Astrocyte (in vitro differentiated cells and primary cell): ENCODE measurements around the gene LMTK2. TPM values are rescaled to one million over a fixed set of nuclear protein-coding genes. Genes with fewer than 3 reads are reported as not detected.

Source experiments
- DNase-seq: peaks from one replicate; pipeline ENCODE4 v3.0.0-alpha.2; 2010; ENCODE audit warnings: low read depth
- FAIRE-seq: peaks from 2 replicates; lab custom pipeline; 2011; peaks lifted over from hg19 to GRCh38; lab: Jason Lieb, UNC
- H2AFZ ChIP-seq: 2 replicates; pipeline ENCODE4 v1.6.0; 2012; ENCODE audit warnings: low read depth, low read length, inconsistent platforms
- H3K27ac ChIP-seq: 2 replicates; pipeline ENCODE4 v1.5.1; 2011; ENCODE audit warnings: low read depth, low read length, inconsistent platforms
- H3K27me3 ChIP-seq: 2 replicates; pipeline ENCODE4 v1.6.0; 2011; ENCODE audit warnings: low read length, inconsistent platforms; ENCODE audit not compliant: insufficient read depth
- H3K36me3 ChIP-seq: 2 replicates; pipeline ENCODE4 v1.5.1; 2011; ENCODE audit warnings: low read length, inconsistent platforms; ENCODE audit not compliant: insufficient read depth
- H3K4me1 ChIP-seq: 2 replicates; pipeline ENCODE4 v1.5.1; 2011; ENCODE audit warnings: low read length, inconsistent platforms; ENCODE audit not compliant: insufficient read depth
- H3K4me2 ChIP-seq: 2 replicates; pipeline ENCODE4 v1.6.0; 2012; ENCODE audit warnings: low read length, inconsistent platforms
- H3K4me3 ChIP-seq: 2 replicates; pipeline ENCODE4 v1.5.1; 2011; ENCODE audit warnings: low read depth, mild to moderate bottlenecking, low read length, inconsistent platforms; ENCODE audit not compliant: insufficient read depth
- H3K79me2 ChIP-seq: 2 replicates; pipeline ENCODE4 v1.6.0; 2012; ENCODE audit warnings: mild to moderate bottlenecking, low read length, inconsistent platforms; ENCODE audit not compliant: insufficient read depth
- H3K9ac ChIP-seq: 2 replicates; pipeline ENCODE4 v1.6.0; 2012; ENCODE audit warnings: mild to moderate bottlenecking, low read length, inconsistent platforms
- H3K9me3 ChIP-seq: 2 replicates; pipeline ENCODE4 v1.5.1; 2012; ENCODE audit warnings: low read depth, mild to moderate bottlenecking, low read length, inconsistent platforms; ENCODE audit not compliant: insufficient read depth
- H4K20me1 ChIP-seq: 2 replicates; pipeline ENCODE4 v1.6.0; 2012; ENCODE audit warnings: low read length, inconsistent platforms; ENCODE audit not compliant: insufficient read depth
- H3K27ac Mint-ChIP-seq: one replicate; pipeline ENCODE4 v1.8.0; 2021; ENCODE audit warnings: mild to moderate bottlenecking, mixed read lengths; ENCODE audit not compliant: unreplicated experiment
- H3K27me3 Mint-ChIP-seq: one replicate; pipeline ENCODE4 v1.8.0; 2021; ENCODE audit warnings: low read depth, mixed read lengths; ENCODE audit not compliant: unreplicated experiment
- H3K36me3 Mint-ChIP-seq: one replicate; pipeline ENCODE4 v1.8.0; 2021; ENCODE audit warnings: low read depth, mixed read lengths; ENCODE audit not compliant: unreplicated experiment
- H3K4me1 Mint-ChIP-seq: one replicate; pipeline ENCODE4 v1.8.0; 2021; ENCODE audit warnings: low read depth, mixed read lengths; ENCODE audit not compliant: unreplicated experiment
- H3K4me3 Mint-ChIP-seq: one replicate; pipeline ENCODE4 v1.8.0; 2021; ENCODE audit warnings: mild to moderate bottlenecking, moderate library complexity, mixed read lengths; ENCODE audit not compliant: unreplicated experiment
- H3K9me3 Mint-ChIP-seq: one replicate; pipeline ENCODE4 v1.8.0; 2021; ENCODE audit warnings: mild to moderate bottlenecking, mixed read lengths; ENCODE audit not compliant: unreplicated experiment
- EZH2 ChIP-seq: IDR thresholded peaks from 2 replicates; pipeline ENCODE4 v1.6.1; 2012; ENCODE audit warnings: mild to moderate bottlenecking, low read length, inconsistent platforms; ENCODE audit not compliant: insufficient read depth
- total RNA-seq: library from RNA; stranded (reverse); gene quantifications from 2 replicates; pipeline ENCODE4 v1.2.1, GENCODE V29; 2021
- TF ChIP-seq, protein P1 (sequence below): IDR thresholded peaks from 2 replicates; pipeline ENCODE4 v1.5.1; 2011; ENCODE audit warnings: low read depth, mild to moderate bottlenecking, inconsistent platforms, low read length, moderate library complexity; ENCODE audit not compliant: insufficient read depth

Gene LMTK2
- total RNA-seq, 1 donor from 2014 or later, result 15.2 TPM

DNA sequence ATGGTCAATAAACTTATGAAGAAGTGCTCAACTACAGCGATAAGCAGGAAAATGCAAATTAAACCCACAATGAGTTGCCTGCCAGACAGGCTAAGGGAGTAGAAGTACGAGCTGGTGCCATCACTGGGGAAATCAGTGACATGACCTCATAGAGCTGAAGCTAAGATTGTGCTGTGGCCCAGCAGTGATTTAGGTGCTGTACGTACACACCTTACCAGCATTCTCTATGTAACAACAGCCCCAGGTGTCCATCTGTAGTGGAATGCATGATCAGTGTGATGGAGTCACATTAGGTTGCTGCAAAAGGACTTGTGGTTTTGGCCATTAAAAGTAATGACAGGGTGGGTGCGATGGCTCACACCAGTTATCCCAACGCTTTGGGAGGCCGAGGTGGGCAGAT lies 151.0 kb downstream of the LMTK2 start:
- Histone ChIP-seq H3K4me1 (no peaks in the 10 kb centered on the region), H3K36me3 (no peaks in the 10 kb centered on the region), H3K9me3 (no peaks in the 10 kb centered on the region), H3K4me2 (no peak overlapping the region), H3K4me3 (no peak overlapping the region), H4K20me1 (no peaks in the 10 kb centered on the region), H3K9ac (no peak overlapping the region), H3K27ac (no peak overlapping the region), H2AFZ (no peak overlapping the region), H3K79me2 (peaks cover 14% of the 10 kb centered on the region), H3K27me3 (no peaks in the 10 kb centered on the region)
- H3K4me3 Mint-ChIP-seq, result no peak overlapping the region
- no peaks in the 10 kb centered on the region for H3K9me3 Mint-ChIP-seq
- FAIRE-seq (no peak), DNase-seq (no peak)
- TF ChIP-seq EZH2, result no peak
- TF ChIP-seq, protein P1, sequence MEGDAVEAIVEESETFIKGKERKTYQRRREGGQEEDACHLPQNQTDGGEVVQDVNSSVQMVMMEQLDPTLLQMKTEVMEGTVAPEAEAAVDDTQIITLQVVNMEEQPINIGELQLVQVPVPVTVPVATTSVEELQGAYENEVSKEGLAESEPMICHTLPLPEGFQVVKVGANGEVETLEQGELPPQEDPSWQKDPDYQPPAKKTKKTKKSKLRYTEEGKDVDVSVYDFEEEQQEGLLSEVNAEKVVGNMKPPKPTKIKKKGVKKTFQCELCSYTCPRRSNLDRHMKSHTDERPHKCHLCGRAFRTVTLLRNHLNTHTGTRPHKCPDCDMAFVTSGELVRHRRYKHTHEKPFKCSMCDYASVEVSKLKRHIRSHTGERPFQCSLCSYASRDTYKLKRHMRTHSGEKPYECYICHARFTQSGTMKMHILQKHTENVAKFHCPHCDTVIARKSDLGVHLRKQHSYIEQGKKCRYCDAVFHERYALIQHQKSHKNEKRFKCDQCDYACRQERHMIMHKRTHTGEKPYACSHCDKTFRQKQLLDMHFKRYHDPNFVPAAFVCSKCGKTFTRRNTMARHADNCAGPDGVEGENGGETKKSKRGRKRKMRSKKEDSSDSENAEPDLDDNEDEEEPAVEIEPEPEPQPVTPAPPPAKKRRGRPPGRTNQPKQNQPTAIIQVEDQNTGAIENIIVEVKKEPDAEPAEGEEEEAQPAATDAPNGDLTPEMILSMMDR, result no peak
- H3K27me3 Mint-ChIP-seq, result peaks cover 1% of the 10 kb centered on the region
- H3K4me1 Mint-ChIP-seq, result peaks cover 5% of the 10 kb centered on the region
- no peak overlapping the region for H3K27ac Mint-ChIP-seq
- H3K36me3 Mint-ChIP-seq, result peaks cover 6% of the 10 kb centered on the region

Other genes with a start within 250 kb of the LMTK2 start
- 149 and 155 TPM in 2 replicates for gene ASNS, start 234.5 kb upstream of the LMTK2 start, total RNA-seq
- not detected in 2 replicates for gene OCM2, start 116.7 kb upstream of the LMTK2 start, total RNA-seq
- 0.57 and 1.2 TPM in 2 replicates for gene BHLHA15, start 104.6 kb downstream of the LMTK2 start, total RNA-seq
- gene TECPR1, start 145.4 kb downstream of the LMTK2 start, total RNA-seq, result 23.9 and 30.4 TPM in 2 replicates
- gene BRI3, start 174.8 kb downstream of the LMTK2 start, total RNA-seq, result 182 and 195 TPM in 2 replicates